Measurements from ENCODE around the gene CCDC187.

- TF ChIP-seq POLR2AphosphoS5 (IDR thresholded peaks at IDR 0.05) (no peak), CTCF (IDR thresholded peaks at IDR 0.05) (no peak)
Measured at GRCh38 chr9:136326761-136327303, 22.9 kb upstream of the CCDC187 start.

All from upper lobe of left lung (tissue), 4 donors.